Measurements from ENCODE around the gene ARHGAP18. TPM values are rescaled to one million over a fixed set of nuclear protein-coding genes. Genes with fewer than 3 reads are reported as not detected.

The ARHGAP18 gene
- total and polyA plus RNA-seq, 5 experiments from 2014 or later: 0.64 to 2.4 (median 1.4) TPM

DNA sequence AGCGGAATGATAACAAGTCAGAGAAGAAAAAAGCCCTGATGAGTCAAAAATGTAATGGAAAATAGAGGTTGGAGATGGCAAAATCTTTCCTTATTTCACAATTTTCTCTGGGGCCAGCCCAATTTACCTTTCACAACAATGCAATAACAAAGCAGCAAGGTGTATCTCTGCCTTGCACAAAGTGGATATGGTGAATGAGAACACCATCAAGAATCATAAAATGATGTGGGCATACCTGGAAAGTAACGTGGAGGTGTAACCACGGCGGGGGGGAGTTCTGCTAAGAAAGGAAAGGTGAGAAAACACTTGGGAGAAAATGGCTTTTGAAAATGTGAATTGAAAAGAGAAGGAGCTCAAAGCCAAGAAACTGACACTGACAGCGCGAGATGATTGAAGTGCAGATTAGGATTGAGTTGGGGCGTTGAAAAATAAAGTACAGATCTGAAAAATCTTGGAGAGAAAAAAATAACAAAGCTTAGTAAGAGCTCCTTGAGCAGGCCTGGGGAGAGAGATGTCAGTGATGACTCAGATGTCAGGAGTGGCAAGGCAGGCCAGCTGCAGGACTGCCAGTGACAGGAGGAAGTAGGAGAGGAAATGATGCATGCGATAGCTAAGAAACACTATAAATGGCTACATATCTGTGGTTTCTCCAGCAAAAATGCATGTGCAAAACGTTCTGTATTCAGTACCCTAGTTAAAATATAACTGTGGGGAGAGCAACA is 26.2 kb downstream of the ARHGAP18 start:
- peaks cover 29 to 53% (median 42%) of the 10 kb centered on the region in 4 donors for H3K4me1 Mint-ChIP-seq
- DNase-seq (peak in 8 of 10 donors; percentile 12 to 66 (median 24)), ATAC-seq (peak; percentile 84 to 95)
- H3K36me3 Mint-ChIP-seq: no peaks in the 10 kb centered on the region
- H3K27me3 Mint-ChIP-seq: no peaks in the 10 kb centered on the region
- H3K27ac Mint-ChIP-seq: peak overlapping the region in 7 of 10 donors; percentile 9 to 79 (median 65)
- peak overlapping the region in 8 of 10 donors; percentile 25 to 60 (median 33) for H3K4me3 Mint-ChIP-seq
- no peaks in the 10 kb centered on the region for H3K9me3 Mint-ChIP-seq
- POLR2A ChIA-PET: interaction anchor here (1.1 kb wide), 1 partner anchor 8 kb away, joined by 5 read pairs; no protein-coding TSS in a partner anchor

DNA sequence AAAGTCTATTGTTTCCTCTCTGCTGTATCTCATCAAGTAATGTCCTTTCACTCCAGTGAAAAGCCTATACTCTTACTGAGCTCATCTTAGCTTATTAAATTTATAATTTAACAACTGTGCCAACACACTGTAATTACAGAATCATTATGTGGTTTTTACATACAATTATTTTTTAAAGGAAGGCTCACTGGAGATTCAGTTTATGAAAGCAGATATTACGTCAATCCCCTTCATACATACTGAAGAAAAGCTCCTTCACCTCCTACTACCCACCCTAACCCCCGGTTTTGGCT is 28.1 kb downstream of the ARHGAP18 start:
- ATAC-seq (no peak), DNase-seq (no peak)
- Mint-ChIP-seq H3K36me3 (no peaks in the 10 kb centered on the region), H3K27ac (no peak overlapping the region), H3K4me3 (no peak overlapping the region), H3K9me3 (no peaks in the 10 kb centered on the region), H3K4me1 (peaks cover 17 to 43% (median 28%) of the 10 kb centered on the region in 4 donors), H3K27me3 (no peaks in the 10 kb centered on the region)
- POLR2A ChIA-PET: interaction anchor here (0.8 kb wide), 1 partner anchor 9 kb away, joined by 3 read pairs; no protein-coding TSS in a partner anchor

DNA sequence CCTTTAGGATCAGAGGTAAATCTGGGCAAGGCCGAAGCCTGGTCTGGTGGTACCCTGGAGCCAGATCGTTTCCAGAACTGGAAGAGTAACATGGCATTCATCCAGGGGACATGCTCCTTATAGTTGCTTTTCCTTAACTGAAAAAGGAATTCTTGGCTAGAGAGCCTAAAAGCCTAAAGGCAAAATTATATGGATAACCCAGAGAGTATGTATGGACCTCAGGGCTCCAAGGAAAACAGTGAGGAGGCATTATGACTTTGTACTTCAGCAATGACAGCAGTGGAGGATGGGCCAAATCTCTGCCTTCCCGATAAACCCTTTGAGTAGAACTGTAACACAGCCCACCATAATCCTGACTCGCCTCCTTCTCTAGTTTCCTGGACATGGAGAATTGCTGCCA is 29.3 kb downstream of the ARHGAP18 start:
- POLR2A ChIA-PET: no interaction called here
- Mint-ChIP-seq H3K36me3 (no peaks in the 10 kb centered on the region), H3K27ac (no peak overlapping the region), H3K27me3 (no peaks in the 10 kb centered on the region), H3K4me1 (peaks cover 10 to 31% (median 19%) of the 10 kb centered on the region in 4 donors), H3K4me3 (no peak overlapping the region), H3K9me3 (no peaks in the 10 kb centered on the region)
- DNase-seq: no peak
- no peak for ATAC-seq

DNA sequence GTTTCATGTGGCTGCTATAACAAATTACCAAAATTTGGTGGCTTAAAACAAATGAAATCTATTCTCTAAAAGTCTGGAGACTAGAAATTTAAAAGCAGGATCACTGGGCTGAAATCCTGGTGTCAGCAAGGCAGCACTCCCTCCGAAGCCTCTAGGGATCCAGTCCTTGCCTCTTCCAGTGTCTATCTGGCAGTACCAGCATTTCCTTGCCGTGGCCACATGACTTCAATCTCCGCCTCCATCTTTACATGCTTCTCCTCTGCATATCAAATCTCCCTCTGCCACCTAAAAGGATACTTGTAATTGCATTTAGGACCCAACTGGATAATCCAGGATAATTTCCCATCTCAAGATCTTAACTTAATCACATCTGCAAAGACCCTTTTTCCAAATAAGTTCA is 30.2 kb downstream of the ARHGAP18 start:
- no peaks in the 10 kb centered on the region for H3K9me3 Mint-ChIP-seq
- DNase-seq (no peak), ATAC-seq (no peak)
- no peak overlapping the region for H3K27ac Mint-ChIP-seq
- no peak overlapping the region for H3K4me3 Mint-ChIP-seq
- POLR2A ChIA-PET: no interaction called here
- no peaks in the 10 kb centered on the region for H3K36me3 Mint-ChIP-seq
- H3K27me3 Mint-ChIP-seq: no peaks in the 10 kb centered on the region
- H3K4me1 Mint-ChIP-seq: peaks cover 10 to 23% (median 17%) of the 10 kb centered on the region in 4 donors

DNA sequence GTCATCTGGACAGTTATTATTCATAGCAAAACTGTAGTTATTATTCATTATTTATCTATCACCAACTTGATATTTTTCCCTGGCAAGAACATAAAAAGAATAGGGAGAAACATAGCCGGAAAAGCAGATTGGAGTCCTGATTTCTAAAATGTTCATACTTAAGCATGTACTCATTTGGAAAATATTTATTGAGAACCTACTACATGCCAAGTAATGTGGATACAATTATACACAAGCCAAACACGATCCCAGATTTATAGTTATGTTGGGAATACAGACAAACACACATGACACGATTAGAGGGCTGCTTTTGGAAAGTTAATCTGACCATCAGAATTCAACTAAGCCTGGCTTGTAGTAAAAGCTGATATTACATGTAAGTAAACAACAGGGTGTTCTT is 30.7 kb downstream of the ARHGAP18 start:
- Mint-ChIP-seq H3K4me3 (no peak overlapping the region), H3K9me3 (no peaks in the 10 kb centered on the region), H3K36me3 (no peaks in the 10 kb centered on the region), H3K4me1 (peaks cover 7 to 19% (median 13%) of the 10 kb centered on the region in 4 donors), H3K27ac (no peak overlapping the region), H3K27me3 (no peaks in the 10 kb centered on the region)
- DNase-seq: no peak
- POLR2A ChIA-PET: no interaction called here
- ATAC-seq: no peak

DNA sequence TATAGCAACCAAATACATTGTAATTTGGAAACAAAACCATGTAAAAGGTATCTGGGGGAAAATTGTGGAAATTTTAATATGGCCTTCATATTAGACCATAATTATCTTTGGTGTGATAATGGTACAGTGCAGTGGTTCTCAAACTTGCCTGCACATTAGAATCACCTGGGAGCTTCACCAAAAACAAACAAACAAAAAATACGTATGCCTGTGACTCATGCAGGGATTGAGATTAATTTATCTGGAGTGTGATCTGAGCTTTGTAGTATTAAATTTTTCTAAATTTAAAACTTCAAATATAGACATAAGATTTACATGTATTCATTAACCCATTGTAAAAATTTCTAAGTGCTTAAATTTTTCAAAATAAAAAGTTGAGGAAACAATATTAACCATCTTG is 31.5 kb downstream of the ARHGAP18 start:
- Mint-ChIP-seq H3K4me1 (peaks cover 0 to 13% (median 6%) of the 10 kb centered on the region in 4 donors), H3K9me3 (no peaks in the 10 kb centered on the region), H3K27ac (no peak overlapping the region), H3K4me3 (no peak overlapping the region), H3K27me3 (no peaks in the 10 kb centered on the region), H3K36me3 (no peaks in the 10 kb centered on the region)
- DNase-seq (no peak), ATAC-seq (no peak)
- POLR2A ChIA-PET: no interaction called here

DNA sequence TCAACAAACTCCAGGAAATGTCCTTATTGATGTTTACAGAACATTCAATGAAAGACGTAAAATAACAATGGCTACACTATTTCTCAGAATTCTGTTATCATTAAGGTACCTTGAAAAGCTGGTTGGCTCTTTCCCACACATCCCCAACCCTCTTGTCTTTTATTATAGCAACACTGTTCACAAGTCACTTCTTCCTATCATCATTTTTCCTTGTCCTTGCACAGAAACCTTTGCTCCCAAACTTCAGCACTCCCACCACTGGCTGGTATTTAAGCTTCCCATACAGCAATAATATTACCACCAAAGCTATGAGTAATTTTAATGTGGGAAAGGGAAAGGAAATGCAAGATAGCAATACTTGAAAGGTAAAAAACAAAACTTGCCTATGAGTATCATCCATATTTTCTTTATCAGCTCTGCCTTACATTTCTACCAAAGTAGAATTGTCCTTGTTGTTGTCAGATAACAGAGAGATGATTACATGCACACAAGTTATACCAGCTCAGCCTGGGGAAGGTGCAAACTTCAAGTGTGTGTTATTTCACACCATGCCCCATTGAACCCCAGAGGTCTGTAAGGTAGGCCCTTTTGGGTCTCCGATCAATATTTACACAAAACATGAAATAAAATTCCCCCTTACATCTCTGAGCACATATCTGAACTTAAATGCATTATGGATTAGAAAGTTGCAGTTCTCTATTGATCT is 32.2 kb downstream of the ARHGAP18 start:
- no peak overlapping the region for H3K4me3 Mint-ChIP-seq

DNA sequence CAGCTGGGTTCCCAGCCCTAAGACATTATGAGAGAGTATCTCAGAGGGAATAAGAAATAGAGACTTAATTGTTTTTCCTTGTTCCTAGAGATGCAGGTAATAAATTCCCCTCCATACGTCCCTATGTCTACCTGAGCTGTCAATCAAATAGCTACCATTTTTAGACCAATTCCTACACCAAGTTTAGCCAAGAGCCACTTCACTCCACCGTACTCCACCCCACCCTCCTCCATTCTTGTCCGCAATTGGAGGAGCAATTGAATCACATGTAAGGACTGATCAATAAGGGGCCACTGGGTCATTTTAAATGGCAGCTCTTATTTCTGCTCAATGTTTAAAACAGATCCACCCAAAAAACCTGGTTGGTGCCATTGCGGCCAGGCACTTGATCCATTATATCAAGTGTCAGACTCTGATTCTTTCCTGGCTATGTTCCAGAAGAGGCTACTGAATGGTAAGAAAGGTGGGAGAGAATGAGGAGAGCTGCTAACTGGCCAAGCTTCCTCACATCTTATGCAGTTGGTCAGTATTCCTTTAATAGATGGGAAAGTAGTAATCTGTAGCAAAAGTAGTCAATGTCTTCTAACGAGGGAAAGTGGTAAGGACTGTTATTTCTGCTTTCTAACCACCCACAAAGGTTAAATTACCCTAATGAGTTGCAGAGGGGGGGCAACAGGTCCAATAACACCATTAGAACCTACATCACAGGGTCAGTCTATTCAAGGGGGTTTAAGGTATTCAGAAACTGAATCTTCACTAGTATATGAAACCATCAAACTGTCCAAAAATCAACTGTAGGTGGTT is 34.1 kb downstream of the ARHGAP18 start:
- ATAC-seq: no peak
- Mint-ChIP-seq H3K4me1 (peaks cover 11 to 27% (median 22%) of the 10 kb centered on the region in 4 donors), H3K36me3 (no peaks in the 10 kb centered on the region), H3K27ac (no peak overlapping the region), H3K4me3 (no peak overlapping the region), H3K27me3 (no peaks in the 10 kb centered on the region), H3K9me3 (no peaks in the 10 kb centered on the region)
- POLR2A ChIA-PET: interaction anchor here (0.5 to 1.5 kb wide), 2 partner anchors 8 to 263 kb away, joined by 4 to 5 read pairs; no protein-coding TSS in a partner anchor
- DNase-seq: no peak

More for the DNA sequence above, 32.2 kb downstream of the ARHGAP18 start:
- POLR2A ChIA-PET: no interaction called here
- Mint-ChIP-seq H3K36me3 (no peaks in the 10 kb centered on the region), H3K4me1 (peaks cover under 1 to 18% (median 10%) of the 10 kb centered on the region in 4 donors), H3K9me3 (no peaks in the 10 kb centered on the region), H3K27ac (no peak overlapping the region), H3K27me3 (no peaks in the 10 kb centered on the region)
- ATAC-seq (no peak), DNase-seq (no peak)

DNA sequence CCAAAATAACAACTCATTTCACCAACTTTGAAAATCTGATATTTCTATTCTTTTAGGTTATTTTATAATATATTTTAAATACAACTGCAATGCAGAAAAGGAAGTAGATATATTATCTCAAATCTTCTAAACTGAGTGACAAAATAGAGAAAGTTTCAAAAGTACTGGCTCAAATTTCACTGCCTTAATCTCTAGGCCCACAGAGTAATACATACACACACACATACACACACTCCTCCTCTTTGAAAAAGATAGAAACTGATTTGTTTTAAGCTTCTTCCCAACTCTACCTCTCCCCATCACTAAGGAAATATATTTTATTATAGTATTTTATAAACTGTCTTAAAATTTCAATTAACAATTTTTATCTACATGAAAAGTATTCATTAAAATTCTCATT is 36.2 kb downstream of the ARHGAP18 start:
- Mint-ChIP-seq H3K27ac (peak overlapping the region in 1 of 10 donors; percentile 83), H3K36me3 (no peaks in the 10 kb centered on the region), H3K27me3 (no peaks in the 10 kb centered on the region), H3K4me1 (peaks cover 11 to 27% (median 21%) of the 10 kb centered on the region in 4 donors), H3K4me3 (peak overlapping the region in 1 of 10 donors; percentile 66), H3K9me3 (no peaks in the 10 kb centered on the region)
- no peak for ATAC-seq
- POLR2A ChIA-PET: interaction anchor here (0.7 kb wide), 1 partner anchor 28 kb away, joined by 3 read pairs; no protein-coding TSS in a partner anchor
- DNase-seq: no peak

DNA sequence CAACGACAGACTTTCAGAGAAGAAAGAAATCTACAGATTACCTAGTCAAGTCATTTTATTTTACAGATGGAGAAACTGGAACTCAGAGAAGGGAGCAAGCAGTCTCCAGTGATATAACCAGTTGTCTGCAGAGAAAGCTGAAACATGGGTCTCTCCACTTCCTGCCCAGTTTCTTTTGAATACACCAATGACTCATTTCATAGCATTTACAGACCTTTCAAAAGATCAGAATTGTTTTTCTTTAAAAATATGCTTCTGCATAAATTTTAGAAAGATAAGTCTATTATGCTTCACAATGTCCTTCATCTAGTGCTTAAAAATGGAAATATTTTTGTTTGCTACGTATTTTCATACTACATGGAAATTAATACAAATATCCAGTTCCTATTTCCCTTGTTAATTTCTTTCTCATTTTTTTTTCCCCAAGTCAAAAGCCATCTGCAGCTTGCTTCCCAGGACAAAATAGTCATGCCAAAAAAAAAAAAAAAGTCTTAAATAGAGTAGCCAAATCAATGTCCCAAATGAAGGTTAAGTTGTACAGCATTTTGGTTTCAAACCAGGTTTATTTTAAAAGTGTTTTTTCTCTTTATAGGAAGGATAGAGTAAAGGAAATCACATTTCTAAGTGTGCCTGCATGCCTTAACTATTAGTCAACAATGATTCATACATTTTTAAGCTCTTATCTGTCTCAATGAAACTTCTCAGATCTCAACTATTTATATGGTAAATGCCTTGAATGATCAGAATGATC is 36.9 kb downstream of the ARHGAP18 start:
- POLR2A ChIA-PET: interaction anchor here (0.6 to 0.8 kb wide), 4 partner anchors 9 to 40 kb away, joined by 3 read pairs; partner anchors contain the start of gene ARHGAP18
- Mint-ChIP-seq H3K36me3 (no peaks in the 10 kb centered on the region), H3K9me3 (no peaks in the 10 kb centered on the region), H3K27me3 (no peaks in the 10 kb centered on the region), H3K4me1 (peaks cover 11 to 27% (median 21%) of the 10 kb centered on the region in 4 donors), H3K27ac (peak overlapping the region in 6 of 10 donors; percentile 5 to 88 (median 48)), H3K4me3 (peak overlapping the region in 8 of 10 donors; percentile 8 to 79 (median 76))
- DNase-seq (peak in 3 of 10 donors; percentile 8 to 28 (median 16)), ATAC-seq (peak; percentile 44 to 76)

DNA sequence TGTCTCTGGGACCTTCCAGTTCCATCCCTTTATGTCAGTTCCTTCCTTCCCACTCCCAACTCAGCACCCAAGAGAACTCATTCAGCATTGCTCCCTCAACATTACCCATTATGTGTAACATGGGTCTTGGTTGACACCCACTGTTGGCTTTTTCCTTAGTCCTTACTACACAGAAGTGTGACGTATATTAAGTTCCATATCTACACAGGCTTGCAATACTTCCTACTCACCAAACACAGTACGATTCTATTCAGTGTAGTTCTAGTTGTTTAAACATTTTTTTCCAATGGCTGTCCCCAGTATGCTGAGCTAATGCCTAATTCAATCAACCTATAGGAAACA is 37.7 kb downstream of the ARHGAP18 start:
- no peaks in the 10 kb centered on the region for H3K36me3 Mint-ChIP-seq
- no peaks in the 10 kb centered on the region for H3K9me3 Mint-ChIP-seq
- no peaks in the 10 kb centered on the region for H3K27me3 Mint-ChIP-seq
- POLR2A ChIA-PET: interaction anchor here (0.6 to 1.0 kb wide), 2 partner anchors 39 to 56 kb away, joined by 3 to 4 read pairs; no protein-coding TSS in a partner anchor
- H3K4me1 Mint-ChIP-seq: peaks cover 11 to 23% (median 21%) of the 10 kb centered on the region in 4 donors
- peak in 1 of 10 donors; percentile 7 for DNase-seq
- H3K4me3 Mint-ChIP-seq: peak overlapping the region; percentile 64 to 79 (median 74)
- H3K27ac Mint-ChIP-seq: peak overlapping the region; percentile 11 to 92 (median 82)
- ATAC-seq: peak; percentile 37 to 38
